ENCODE data around the gene HTR6. TPM values are rescaled to one million over a fixed set of nuclear protein-coding genes. Genes with fewer than 3 reads are reported as not detected.
A peak's percentile ranks its signal among the peaks of the same experiment; 100 is the strongest.

The HTR6 gene
- total RNA-seq, 2 experiments from 2014 or later: 1.1 to 1.6 TPM

DNA sequence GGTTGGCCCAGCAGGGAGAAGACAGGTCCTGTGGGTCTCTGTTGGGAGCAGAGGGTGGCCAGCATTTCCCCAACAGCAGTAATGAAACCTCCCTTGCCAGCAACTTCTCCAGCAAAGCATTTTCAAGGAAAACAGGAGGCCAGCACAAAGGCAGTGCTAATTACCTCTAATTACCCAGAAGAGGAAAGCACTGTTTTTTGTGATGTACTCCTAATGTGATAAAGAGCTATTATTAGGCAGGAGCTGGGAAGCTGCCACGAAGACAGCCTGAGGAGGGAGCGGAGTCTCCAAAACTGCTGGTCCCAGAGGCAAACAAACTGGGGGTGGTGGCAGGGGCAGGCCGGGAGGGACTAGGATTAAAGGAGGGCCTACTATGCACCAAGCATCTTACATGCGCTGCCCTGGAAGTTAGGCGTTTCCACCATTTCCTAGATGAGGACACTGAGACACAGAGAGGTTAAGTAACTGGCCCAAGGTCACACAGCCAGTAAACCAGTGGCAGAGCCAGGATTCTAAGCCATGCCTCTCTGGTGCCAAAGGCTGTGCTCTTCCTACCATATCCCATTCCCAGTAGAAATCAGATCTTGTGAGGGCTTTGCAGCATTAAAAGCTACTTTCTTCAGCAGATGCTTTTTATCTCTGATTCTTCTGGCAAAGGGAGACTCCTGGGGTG is 24.5 kb downstream of the HTR6 start:
- POLR2A ChIA-PET: interaction anchor here (1.0 kb wide), 1 partner anchor 22 kb away, joined by 3 read pairs; no protein-coding TSS in a partner anchor
- Mint-ChIP-seq H3K27ac (no peak overlapping the region), H3K9me3 (ENCODE audit: low read depth) (peaks cover 11% of the 10 kb centered on the region), H3K4me3 (no peak overlapping the region), H3K27me3 (no peaks in the 10 kb centered on the region), H3K4me1 (peaks cover 28% of the 10 kb centered on the region), H3K36me3 (ENCODE audit: low read depth) (peaks cover 39% of the 10 kb centered on the region)
- CTCF ChIA-PET: interaction anchor here (1.3 to 1.4 kb wide), 2 partner anchors 27 to 35 kb away, joined by 4 to 5 read pairs; no protein-coding TSS in a partner anchor
- ATAC-seq: no peak
- intact Hi-C loops (cut with DNase I, micrococcal nuclease): no loop called here
- DNase-seq: no peak

DNA sequence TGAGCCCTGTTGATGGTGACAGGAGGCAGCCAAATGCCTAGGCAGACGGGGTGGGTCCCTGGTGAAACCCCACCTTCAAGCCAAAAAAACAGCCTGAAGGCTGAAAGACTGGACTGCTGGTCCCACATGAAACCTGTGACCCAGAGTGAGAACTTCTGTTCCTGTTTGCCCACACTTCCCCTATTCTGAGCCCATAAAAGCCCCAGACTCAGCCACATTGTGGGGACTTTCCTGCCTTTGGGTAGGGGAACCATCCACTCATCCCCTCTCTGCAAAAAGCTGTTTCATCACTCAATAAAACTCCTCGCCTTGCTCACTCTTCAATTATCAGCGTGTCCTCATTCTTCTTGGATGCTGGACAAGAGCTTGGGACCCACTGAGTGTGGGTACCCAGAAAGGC is 25.2 kb downstream of the HTR6 start:
- intact Hi-C loops (cut with DNase I, micrococcal nuclease): no loop called here
- Mint-ChIP-seq H3K27me3 (no peaks in the 10 kb centered on the region), H3K9me3 (ENCODE audit: low read depth) (peaks cover 11% of the 10 kb centered on the region), H3K27ac (no peak overlapping the region), H3K4me1 (peaks cover 28% of the 10 kb centered on the region), H3K36me3 (ENCODE audit: low read depth) (peaks cover 37% of the 10 kb centered on the region), H3K4me3 (no peak overlapping the region)
- CTCF ChIA-PET: interaction anchor here (1.3 to 2.7 kb wide), 3 partner anchors 15 to 36 kb away, joined by 4 to 11 read pairs (median 5); no protein-coding TSS in a partner anchor
- POLR2A ChIA-PET: interaction anchor here (1.0 kb wide), 1 partner anchor 21 kb away, joined by 3 read pairs; no protein-coding TSS in a partner anchor
- no peak for ATAC-seq
- peak; percentile 14 for DNase-seq

DNA sequence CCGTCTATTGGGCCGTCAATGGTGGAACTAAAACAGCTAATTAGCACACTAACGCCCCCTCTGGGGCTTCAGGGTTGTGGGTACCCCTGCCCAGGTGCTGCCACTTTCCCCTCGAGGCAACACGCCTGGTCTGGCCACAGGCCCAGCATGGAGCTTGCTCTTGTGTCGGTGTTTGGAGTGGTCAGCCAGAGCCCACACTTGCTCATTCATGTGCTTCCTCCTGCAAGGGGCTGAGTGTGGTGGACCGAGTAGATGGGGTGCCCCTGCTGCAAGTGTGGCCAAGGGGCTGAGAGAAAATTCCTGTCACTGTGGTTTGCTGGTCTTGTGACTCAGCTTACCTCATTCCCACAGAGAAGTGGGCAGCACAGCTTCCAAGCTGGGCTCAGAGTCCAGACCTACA is 25.7 kb downstream of the HTR6 start:
- intact Hi-C loops (cut with DNase I, micrococcal nuclease): no loop called here
- no peak overlapping the region for H3K4me3 Mint-ChIP-seq
- DNase-seq (no peak), ATAC-seq (no peak)
- H3K4me1 Mint-ChIP-seq: peaks cover 28% of the 10 kb centered on the region
- H3K27me3 Mint-ChIP-seq: no peaks in the 10 kb centered on the region
- peaks cover 11% of the 10 kb centered on the region for H3K9me3 Mint-ChIP-seq (ENCODE audit: low read depth)
- ChIA-PET CTCF (interaction anchor here (1.3 to 2.7 kb wide), 3 partner anchors 14 to 36 kb away, joined by 4 to 11 read pairs (median 5); no protein-coding TSS in a partner anchor), POLR2A (interaction anchor here (1.0 kb wide), 1 partner anchor 21 kb away, joined by 3 read pairs; no protein-coding TSS in a partner anchor)
- no peak overlapping the region for H3K27ac Mint-ChIP-seq
- H3K36me3 Mint-ChIP-seq (ENCODE audit: low read depth): peaks cover 37% of the 10 kb centered on the region

DNA sequence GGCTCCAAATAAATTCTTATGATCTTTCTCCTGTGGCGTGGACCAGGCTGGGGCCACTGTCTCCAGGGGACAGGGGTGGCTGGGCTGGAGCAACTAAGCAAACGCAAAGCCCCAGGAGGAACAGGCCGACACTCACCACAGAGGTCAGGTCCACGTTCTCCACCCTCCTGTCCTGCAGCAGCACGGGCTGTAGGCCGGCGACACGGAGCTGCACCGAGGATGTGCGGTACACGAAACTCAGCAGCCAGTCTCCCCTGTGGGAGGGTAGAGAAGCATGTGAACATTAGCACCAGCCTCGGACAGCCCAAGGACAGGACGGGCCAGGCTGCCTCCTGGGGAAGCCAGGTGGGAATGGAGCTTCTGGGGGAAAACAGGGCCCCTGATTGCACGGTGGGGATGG is 29.6 kb downstream of the HTR6 start:
- intact Hi-C loops (cut with DNase I, micrococcal nuclease): no loop called here
- no peak for DNase-seq
- Mint-ChIP-seq H3K36me3 (ENCODE audit: low read depth) (peaks cover 33% of the 10 kb centered on the region), H3K4me1 (peaks cover 8% of the 10 kb centered on the region), H3K9me3 (ENCODE audit: low read depth) (peaks cover 11% of the 10 kb centered on the region), H3K4me3 (no peak overlapping the region), H3K27ac (no peak overlapping the region), H3K27me3 (no peaks in the 10 kb centered on the region)
- CTCF ChIA-PET: interaction anchor here (2.7 kb wide), 1 partner anchor 10 kb away, joined by 13 read pairs; no protein-coding TSS in a partner anchor
- POLR2A ChIA-PET: no interaction called here
- no peak for ATAC-seq

DNA sequence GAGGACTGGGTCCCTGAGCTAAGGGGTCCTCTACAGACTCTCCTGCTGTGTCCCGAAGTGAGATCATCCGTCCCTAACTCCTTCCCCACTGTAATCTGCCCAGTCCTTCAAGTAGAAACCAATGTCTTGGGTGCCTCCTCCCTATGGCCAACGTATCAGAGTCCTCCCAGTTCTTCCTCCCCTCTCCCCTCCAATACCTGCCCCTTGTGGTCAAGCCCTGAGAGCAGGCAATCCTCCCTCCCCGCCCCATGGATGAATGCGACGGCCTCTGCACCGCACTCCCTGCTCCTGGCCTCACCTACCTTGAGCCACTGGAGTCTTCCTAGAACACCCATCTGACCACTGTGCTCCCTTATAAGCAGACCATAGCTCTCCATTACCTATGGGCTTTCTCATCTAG is 31.1 kb downstream of the HTR6 start:
- intact Hi-C loops (cut with DNase I, micrococcal nuclease): no loop called here
- H3K4me1 Mint-ChIP-seq: peaks cover 5% of the 10 kb centered on the region
- no peak for DNase-seq
- ChIA-PET CTCF (interaction anchor here (2.7 to 3.3 kb wide), 2 partner anchors 8 to 34 kb away, joined by 12 to 13 read pairs; no protein-coding TSS in a partner anchor), POLR2A (no interaction called here)
- H3K4me3 Mint-ChIP-seq: no peak overlapping the region
- H3K27ac Mint-ChIP-seq: no peak overlapping the region
- peaks cover 4% of the 10 kb centered on the region for H3K9me3 Mint-ChIP-seq (ENCODE audit: low read depth)
- H3K27me3 Mint-ChIP-seq: no peaks in the 10 kb centered on the region
- H3K36me3 Mint-ChIP-seq (ENCODE audit: low read depth): peaks cover 26% of the 10 kb centered on the region
- ATAC-seq: no peak

DNA sequence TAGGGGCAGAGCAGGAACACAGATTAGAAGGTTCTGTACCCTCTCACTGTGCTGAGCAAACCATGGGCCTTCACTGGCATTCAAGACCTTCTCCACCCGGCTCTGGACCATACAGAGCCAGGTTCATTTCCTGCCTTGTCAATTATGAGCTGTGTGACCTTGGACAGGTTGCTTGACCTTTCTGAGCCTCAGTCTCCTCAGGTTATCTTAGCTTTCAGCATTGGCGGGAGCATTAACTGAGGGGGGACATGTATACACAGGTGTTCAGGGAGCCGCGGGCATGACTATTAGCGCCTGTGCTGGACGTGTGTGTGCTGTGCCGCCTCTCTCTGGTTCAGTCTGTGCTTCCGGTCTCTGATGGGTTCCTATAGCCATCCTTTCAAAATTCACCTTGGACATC is 32.1 kb downstream of the HTR6 start:
- ChIA-PET CTCF (interaction anchor here (3.3 kb wide), 1 partner anchor 35 kb away, joined by 12 read pairs; no protein-coding TSS in a partner anchor), POLR2A (no interaction called here)

DNA sequence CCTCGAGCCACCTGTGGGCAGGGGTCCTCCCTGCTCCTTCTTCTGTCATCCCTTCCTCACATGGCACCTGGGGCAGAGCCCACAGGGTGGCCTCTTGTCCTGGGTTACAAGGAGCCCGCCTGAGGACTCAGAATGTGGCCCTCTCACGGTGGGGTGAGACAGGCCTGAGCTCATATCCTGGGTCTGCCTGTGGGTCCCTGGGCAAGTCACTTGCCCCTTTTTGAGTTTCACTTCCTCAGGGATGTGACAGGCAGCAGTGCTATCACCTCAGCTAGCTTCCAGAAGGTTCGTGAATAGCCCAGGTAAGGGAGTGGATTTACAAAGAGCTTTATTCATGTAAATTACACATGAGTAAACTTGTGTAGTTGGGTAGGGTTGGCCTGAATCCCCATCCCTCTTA is 33.5 kb downstream of the HTR6 start:
- DNase-seq (no peak), ATAC-seq (no peak)
- H3K9me3 Mint-ChIP-seq (ENCODE audit: low read depth): no peaks in the 10 kb centered on the region
- no peak overlapping the region for H3K27ac Mint-ChIP-seq
- ChIA-PET CTCF (interaction anchor here (1.7 to 3.3 kb wide), 2 partner anchors 8 to 36 kb away, joined by 5 to 12 read pairs; no protein-coding TSS in a partner anchor), POLR2A (no interaction called here)
- no peaks in the 10 kb centered on the region for H3K27me3 Mint-ChIP-seq
- H3K36me3 Mint-ChIP-seq (ENCODE audit: low read depth): peaks cover 10% of the 10 kb centered on the region
- no peaks in the 10 kb centered on the region for H3K4me1 Mint-ChIP-seq
- no peak overlapping the region for H3K4me3 Mint-ChIP-seq
- intact Hi-C loops (cut with DNase I, micrococcal nuclease): no loop called here

More for the DNA sequence above, 32.1 kb downstream of the HTR6 start:
- no peaks in the 10 kb centered on the region for H3K9me3 Mint-ChIP-seq (ENCODE audit: low read depth)
- no peak for DNase-seq
- no peaks in the 10 kb centered on the region for H3K4me1 Mint-ChIP-seq
- intact Hi-C loops (cut with DNase I, micrococcal nuclease): no loop called here
- H3K4me3 Mint-ChIP-seq: no peak overlapping the region
- peaks cover 17% of the 10 kb centered on the region for H3K36me3 Mint-ChIP-seq (ENCODE audit: low read depth)
- no peaks in the 10 kb centered on the region for H3K27me3 Mint-ChIP-seq
- no peak for ATAC-seq
- H3K27ac Mint-ChIP-seq: no peak overlapping the region

DNA sequence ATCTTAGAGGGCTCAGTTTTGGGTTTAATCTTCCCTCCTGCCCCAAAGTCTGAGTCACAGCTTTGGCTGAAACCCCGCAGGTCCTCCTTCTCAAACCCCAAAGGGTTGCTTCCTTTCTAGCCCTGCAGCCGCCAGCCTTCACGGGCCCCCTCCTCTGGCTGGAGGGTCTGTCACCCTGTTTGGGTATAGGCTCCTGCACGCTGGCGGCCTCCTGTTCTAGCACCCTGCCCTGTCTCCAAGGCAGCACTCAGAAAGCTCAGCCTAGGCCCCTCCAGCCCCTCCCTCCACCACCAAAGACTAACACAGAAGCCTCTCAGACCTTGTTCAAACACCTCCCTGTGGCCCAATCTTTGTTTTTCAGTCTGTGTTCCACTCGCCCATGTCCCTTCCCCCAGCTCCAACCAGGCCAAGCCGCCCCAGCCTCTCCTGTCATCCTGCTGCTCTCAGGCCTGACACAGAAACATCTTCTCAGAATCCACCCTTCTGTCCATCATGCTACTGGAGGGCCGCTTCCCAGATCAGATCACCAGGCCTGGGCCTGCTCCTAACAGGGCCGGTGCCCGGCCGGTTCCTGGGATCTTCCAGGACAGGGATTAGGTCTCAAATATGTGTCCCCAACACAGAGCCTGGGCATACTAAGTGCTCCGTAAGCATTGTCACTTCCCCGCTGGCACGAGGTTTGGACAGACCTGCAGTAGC is 35.6 kb downstream of the HTR6 start:
- ATAC-seq: no peak
- peaks cover 10% of the 10 kb centered on the region for H3K4me1 Mint-ChIP-seq
- peaks cover 10% of the 10 kb centered on the region for H3K36me3 Mint-ChIP-seq (ENCODE audit: low read depth)
- CTCF ChIA-PET: no interaction called here
- POLR2A ChIA-PET: no interaction called here
- H3K27me3 Mint-ChIP-seq: no peaks in the 10 kb centered on the region
- DNase-seq: no peak
- no peak overlapping the region for H3K27ac Mint-ChIP-seq
- H3K9me3 Mint-ChIP-seq (ENCODE audit: low read depth): no peaks in the 10 kb centered on the region
- intact Hi-C loops (cut with DNase I, micrococcal nuclease): no loop called here
- H3K4me3 Mint-ChIP-seq: no peak overlapping the region

DNA sequence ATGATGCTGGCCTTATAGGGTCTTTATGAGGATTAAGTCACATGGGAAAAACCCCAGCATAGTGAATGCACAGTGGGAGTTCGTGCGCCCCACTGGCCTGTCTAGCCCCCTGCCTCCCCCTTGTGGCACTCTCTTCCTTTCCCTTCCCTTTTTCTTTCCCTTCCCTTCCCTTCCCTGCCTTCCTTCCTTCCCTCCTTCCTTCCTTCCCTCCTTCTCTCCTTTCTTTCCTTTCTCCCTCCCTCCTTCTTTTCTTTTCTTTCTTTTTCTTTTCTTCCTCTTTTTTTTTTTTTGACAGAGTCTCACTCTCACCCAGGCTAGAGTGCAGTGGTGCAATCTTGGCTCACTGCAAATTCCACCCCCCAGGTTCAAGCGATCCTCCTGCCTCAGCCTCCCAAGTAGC is 38.6 kb downstream of the HTR6 start:
- CTCF ChIA-PET: interaction anchor here (0.6 to 9.4 kb wide), 12 partner anchors 8 to 661 kb away, joined by 3 to 151 read pairs (median 4); partner anchors contain the start of gene HTR6
- POLR2A ChIA-PET: no interaction called here
- intact Hi-C loops (cut with DNase I, micrococcal nuclease): no loop called here

DNA sequence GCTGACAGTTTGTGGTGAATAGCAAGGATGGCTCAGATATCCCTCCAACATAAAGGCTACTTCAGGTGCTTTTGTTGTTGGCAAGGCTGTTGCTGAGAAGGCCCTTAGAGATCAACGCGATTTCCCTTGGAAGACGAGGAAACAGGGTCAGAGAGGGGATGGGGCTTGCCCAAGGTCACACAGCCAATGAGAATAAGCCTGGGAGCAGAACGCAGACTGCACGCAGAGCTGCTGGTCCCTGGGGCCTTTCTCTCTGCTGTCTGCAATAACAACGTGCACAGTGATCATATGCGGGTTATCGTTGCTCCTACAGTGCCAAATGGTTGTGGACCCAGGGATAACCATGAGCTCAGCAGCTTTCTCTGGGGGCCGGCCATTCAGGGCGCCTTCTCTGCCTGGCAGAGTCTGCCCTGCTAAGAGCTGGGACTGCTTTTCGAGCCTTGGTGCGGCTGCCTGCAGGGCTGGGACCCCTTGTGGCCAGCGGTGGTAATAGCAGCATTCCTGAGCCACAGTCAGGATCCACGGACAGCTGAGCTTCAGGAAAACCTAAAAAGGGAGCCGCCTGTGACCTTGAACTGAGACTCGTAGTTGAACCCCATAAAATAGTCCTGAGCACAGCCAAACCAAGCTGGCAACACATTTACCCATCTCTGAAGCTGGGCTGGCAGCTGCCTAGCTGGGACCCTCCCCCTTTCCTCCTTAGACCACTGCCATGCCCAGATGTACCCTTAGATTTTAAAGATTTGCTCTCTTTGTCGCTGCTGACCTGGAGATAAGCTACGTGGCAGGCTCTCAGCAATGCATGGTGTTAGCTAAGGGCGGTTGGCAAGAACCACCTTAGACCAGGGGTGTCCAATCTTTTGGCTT is 39.8 kb downstream of the HTR6 start:
- intact Hi-C loops (cut with DNase I, micrococcal nuclease): loop anchor here (1.0 kb wide), 1 partner anchor 43 kb away; no protein-coding TSS in a partner anchor
- H3K4me1 Mint-ChIP-seq: peaks cover 18% of the 10 kb centered on the region
- no peak overlapping the region for H3K4me3 Mint-ChIP-seq
- POLR2A ChIA-PET: interaction anchor here (0.5 to 0.6 kb wide), 3 partner anchors 21 to 75 kb away, joined by 3 to 5 read pairs (median 3); no protein-coding TSS in a partner anchor
- H3K36me3 Mint-ChIP-seq (ENCODE audit: low read depth): peaks cover 11% of the 10 kb centered on the region
- H3K27me3 Mint-ChIP-seq: no peaks in the 10 kb centered on the region
- CTCF ChIA-PET: interaction anchor here (0.6 to 9.4 kb wide), 32 partner anchors 8 to 1132 kb away, joined by 3 to 151 read pairs (median 4); partner anchors contain the start of gene HTR6
- H3K27ac Mint-ChIP-seq: no peak overlapping the region
- peak; percentile 75 for ATAC-seq
- DNase-seq: peak; percentile 77
- H3K9me3 Mint-ChIP-seq (ENCODE audit: low read depth): no peaks in the 10 kb centered on the region

More for the DNA sequence above, 38.6 kb downstream of the HTR6 start:
- H3K27ac Mint-ChIP-seq: no peak overlapping the region
- DNase-seq: no peak
- no peaks in the 10 kb centered on the region for H3K27me3 Mint-ChIP-seq
- peaks cover 10% of the 10 kb centered on the region for H3K4me1 Mint-ChIP-seq
- no peaks in the 10 kb centered on the region for H3K9me3 Mint-ChIP-seq (ENCODE audit: low read depth)
- ATAC-seq: no peak
- H3K36me3 Mint-ChIP-seq (ENCODE audit: low read depth): peaks cover 9% of the 10 kb centered on the region
- H3K4me3 Mint-ChIP-seq: no peak overlapping the region

DNA sequence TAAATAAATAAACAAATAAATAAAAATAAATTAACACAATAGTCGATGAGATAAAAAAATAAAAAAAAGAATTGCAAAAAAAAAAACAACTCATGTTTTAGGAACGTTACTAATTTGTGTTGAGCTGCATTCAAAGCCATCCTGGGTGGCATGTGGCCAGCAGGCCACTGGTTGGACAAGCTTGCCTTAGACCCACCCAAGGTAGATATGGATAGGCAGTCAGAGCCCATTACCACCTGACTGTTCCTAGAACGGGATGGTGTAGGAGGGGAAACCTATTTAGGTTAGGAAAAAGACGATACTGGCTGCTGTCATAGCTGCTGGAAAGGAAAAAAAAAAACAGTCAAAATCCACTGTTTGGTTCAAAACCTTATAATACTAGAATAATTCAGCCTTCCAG is 40.8 kb downstream of the HTR6 start:
- H3K4me1 Mint-ChIP-seq: peaks cover 22% of the 10 kb centered on the region
- intact Hi-C loops (cut with DNase I, micrococcal nuclease): no loop called here
- H3K4me3 Mint-ChIP-seq: no peak overlapping the region
- no peak for DNase-seq
- no peak overlapping the region for H3K27ac Mint-ChIP-seq
- ChIA-PET CTCF (interaction anchor here (0.6 to 9.4 kb wide), 11 partner anchors 10 to 1131 kb away, joined by 3 to 151 read pairs (median 5); partner anchors contain the start of gene HTR6), POLR2A (interaction anchor here (0.6 to 0.7 kb wide), 4 partner anchors 236 to 741 kb away, joined by 4 to 8 read pairs (median 6); no protein-coding TSS in a partner anchor)
- no peak for ATAC-seq
- H3K9me3 Mint-ChIP-seq (ENCODE audit: low read depth): no peaks in the 10 kb centered on the region
- H3K27me3 Mint-ChIP-seq: no peaks in the 10 kb centered on the region
- peaks cover 9% of the 10 kb centered on the region for H3K36me3 Mint-ChIP-seq (ENCODE audit: low read depth)
